CD4-positive, alpha-beta T cell treated with Interferon gamma for 1 hour (primary cell): ENCODE results near the gene CSF3.
"Not testable (repeated sequence)": the region's sequence is repeated elsewhere in the genome, so short reads cannot be mapped to it uniquely, and the experiment has no call there.

Experiments used
- DNase-seq: peaks from one replicate; pipeline ENCODE4 v3.0.0-alpha.2; 2020

The CSF3 gene

DNA sequence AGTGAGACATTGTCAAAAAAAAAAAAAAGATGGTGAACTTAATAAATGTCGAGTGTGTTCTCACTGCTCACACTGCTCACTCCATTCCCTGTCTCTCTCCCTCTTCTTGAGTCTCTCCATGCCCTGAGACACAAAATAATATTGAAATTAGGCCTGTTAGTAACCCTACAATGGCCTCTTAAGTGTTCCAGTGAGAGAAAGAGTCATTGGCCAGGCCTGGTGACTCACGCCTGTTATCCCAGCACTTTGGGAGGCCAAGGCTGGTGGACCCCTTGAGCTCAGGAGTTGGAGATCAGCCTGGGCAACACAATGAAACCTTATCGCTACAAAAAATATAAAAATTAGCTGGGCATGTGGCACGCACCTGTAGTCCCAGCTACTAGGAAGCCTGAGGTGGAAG, 16.2 kb upstream of the CSF3 start:
- no peak for DNase-seq

DNA sequence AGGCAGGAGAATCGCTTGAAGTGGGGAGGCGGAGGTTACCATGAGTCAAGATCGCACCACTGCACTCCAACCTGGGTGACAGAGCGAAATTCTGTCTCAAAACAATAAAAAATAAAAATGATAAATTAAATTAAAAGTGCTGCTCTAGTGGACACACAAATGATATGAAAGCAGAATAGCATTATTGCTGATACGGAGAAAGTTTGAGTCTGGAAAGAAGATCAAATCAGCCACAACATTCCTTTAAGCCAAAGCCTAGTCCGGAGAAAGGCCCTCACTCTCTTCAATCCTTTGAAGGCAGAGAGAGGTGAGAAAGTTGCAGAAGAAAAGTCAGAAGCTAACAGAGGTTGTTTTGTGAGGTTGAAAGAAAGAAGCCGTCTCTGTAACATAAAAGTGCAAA, 15.1 kb upstream of the CSF3 start:
- no peak for DNase-seq

DNA sequence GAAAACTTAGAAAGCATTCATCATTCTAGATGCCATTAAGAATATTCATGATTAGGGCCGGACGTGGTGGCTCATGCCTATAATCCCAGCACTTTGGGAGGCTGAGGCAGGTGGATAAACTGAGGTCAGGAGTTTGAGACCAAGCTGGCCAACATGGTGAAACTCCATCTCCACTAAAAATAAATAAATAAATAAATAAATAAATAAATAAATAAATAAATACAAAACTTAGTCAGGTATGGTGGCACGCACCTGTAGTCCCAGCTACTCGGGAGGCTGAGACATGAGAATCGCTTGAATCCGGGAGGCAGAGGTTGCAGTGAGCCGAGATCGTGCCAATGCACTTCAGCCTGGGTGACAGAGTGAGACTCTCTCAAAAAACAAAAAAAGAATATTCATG, 13.9 kb upstream of the CSF3 start:
- DNase-seq: not testable (repeated sequence)

DNA sequence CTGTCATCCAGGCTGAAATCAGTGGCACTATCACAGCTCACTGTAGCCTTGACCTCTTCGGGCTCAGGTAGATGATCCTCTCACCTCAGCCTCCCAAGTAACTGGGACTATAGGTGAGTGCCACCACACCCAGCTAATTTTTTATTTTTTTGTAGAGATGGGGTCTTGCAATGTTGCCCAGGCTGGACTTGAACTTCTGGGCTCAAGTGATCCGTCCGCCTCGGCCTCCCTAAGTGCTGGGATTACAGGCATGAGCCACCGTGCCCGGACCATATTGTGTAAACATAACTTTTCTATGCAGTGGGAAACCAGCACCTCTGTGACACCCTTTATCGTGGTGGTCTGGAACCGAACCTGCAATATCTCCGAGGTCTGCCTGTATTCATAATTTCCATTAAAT, 11.2 kb upstream of the CSF3 start:
- DNase-seq: no peak

DNA sequence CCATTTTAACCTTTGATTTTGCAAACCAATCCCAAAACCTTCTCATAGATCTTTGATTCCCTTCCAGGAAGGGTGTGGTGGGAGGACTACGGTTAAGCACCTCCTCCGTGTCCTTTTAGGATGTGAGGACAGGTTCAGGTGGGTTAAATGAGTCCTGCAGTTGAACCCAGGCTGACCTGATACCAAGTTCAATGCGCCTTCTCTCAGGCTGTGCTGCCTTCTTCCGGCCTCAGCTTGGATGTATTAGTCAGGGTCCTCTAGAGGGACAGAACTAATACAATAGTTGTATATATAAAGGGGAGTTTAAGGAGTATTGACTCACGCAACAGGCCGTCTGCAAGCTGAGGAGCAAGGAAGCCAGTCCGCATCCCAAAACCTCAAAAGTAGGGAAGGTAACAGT, 10.5 kb upstream of the CSF3 start:
- no peak for DNase-seq

DNA sequence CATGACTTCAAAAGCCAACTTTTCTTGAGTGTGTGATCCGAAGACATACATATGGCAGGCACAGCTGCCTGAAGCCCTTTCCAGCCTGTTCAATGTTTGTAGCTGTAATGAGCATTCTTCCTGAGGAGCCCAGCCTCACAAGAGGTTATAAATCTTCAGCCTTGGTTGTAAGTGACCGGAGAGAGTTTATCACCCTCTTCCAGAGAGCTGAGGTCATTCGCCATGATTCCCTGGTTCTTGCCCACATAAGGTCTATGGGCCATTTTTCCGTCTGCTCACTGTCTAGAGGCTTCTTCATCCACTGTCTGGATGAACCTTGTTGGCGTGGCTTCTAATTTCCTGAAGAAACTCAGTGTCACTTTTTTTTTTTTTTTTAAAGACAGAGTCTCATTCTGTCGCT, 9.7 kb upstream of the CSF3 start:
- no peak for DNase-seq

DNA sequence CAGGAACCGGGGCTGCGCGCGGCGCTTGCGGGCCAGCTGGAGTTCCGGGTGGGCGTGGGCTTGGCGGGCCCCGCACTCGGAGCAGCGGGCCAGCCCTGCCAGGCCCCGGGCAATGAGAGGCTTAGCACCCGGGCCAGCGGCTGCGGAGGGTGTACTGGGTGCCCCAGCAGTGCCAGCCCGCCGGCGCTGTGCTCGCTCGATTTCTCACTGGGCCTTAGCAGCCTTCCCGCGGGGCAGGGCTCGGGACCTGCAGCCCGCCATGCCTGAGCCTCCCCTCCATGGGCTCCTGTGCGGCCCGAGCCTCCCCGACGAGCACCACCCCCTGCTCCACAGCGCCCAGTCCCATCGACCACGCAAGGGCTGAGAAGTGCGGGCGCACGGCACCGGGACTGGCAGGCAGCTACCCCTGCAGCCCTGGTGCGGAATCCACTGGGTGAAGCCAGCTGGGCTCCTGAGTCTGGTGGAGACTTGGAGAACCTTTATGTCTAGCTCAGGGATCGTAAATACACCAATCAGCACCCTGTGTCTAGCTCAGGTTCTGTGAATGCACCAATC, 4.2 kb upstream of the CSF3 start:
- not testable (repeated sequence) for DNase-seq

DNA sequence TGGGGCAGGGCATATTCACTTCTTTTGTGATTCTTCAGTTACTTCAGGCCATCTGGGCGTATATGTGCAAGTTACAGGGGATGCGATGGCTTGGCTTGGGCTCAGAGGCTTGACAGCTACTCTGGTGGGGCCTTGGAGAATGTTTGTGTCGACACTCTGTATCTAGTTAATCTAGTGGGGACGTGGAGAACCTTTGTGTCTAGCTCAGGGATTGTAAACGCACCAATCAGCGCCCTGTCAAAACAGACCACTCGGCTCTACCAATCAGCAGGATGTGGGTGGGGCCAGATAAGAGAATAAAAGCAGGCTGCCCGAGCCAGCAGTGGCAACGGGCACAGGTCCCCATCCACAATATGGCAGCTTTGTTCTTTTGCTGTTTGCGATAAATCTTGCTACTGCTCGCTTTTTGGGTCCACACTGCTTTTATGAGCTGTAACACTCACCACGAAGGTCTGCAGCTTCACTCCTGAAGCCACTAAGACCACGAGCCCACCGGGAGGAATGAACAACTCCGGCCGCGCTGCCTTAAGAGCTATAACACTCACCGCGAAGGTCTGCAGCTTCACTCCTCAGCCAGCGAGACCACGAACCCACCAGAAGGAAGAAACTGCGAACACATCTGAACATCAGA, 3.1 kb upstream of the CSF3 start:
- not testable (repeated sequence) for DNase-seq

DNA sequence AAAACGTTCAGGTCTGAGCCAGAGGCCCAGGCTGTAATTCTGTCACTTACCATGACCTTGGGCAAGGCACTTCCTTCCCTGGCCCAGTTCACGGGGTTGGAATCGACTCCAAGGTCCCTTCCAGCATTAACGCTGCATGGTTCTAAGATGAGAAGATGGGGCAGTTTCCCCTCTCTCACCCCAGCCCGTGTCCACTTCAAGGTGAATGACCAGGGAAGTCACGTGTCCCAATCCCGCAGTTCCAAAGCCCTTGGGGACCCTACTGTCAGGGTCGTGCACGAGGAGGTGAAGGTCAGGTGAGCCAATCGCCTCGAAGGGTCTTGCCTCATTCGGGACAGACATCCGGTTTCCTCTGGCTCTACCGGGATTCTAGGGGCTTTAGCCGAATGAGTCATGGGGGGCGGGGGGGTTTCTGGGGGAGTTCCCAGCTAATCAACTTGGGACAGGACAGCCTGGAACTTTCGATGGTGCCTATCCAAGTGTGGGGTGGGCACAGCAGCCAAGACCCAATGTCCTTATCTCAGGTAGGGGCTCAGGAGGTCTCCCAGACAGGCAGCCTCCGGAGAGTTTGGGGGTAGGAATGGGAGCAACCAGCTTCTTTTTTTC, 762 bp upstream of the CSF3 start:
- no peak for DNase-seq

DNA sequence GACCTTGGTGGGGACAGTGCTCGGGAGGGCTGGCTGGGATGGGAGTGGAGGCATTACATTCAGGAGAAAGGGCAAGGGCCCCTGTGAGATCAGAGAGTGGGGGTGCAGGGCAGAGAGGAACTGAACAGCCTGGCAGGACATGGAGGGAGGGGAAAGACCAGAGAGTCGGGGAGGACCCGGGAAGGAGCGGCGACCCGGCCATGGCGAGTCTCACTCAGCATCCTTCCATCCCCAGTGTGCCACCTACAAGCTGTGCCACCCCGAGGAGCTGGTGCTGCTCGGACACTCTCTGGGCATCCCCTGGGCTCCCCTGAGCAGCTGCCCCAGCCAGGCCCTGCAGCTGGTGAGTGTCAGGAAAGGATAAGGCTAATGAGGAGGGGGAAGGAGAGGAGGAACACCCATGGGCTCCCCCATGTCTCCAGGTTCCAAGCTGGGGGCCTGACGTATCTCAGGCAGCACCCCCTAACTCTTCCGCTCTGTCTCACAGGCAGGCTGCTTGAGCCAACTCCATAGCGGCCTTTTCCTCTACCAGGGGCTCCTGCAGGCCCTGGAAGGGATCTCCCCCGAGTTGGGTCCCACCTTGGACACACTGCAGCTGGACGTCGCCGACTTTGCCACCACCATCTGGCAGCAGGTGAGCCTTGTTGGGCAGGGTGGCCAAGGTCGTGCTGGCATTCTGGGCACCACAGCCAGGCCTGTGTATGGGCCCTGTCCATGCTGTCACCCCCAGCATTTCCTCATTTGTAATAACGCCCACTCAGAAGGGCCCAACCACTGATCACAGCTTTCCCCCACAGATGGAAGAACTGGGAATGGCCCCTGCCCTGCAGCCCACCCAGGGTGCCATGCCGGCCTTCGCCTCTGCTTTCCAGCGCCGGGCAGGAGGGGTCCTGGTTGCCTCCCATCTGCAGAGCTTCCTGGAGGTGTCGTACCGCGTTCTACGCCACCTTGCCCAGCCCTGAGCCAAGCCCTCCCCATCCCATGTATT, 1.1 kb downstream of the CSF3 start:
- no peak for DNase-seq

DNA sequence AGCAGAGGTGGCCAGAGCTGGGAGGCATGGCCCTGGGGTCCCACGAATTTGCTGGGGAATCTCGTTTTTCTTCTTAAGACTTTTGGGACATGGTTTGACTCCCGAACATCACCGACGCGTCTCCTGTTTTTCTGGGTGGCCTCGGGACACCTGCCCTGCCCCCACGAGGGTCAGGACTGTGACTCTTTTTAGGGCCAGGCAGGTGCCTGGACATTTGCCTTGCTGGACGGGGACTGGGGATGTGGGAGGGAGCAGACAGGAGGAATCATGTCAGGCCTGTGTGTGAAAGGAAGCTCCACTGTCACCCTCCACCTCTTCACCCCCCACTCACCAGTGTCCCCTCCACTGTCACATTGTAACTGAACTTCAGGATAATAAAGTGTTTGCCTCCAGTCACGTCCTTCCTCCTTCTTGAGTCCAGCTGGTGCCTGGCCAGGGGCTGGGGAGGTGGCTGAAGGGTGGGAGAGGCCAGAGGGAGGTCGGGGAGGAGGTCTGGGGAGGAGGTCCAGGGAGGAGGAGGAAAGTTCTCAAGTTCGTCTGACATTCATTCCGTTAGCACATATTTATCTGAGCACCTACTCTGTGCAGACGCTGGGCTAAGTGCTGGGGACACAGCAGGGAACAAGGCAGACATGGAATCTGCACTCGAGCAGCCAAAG, 2.3 kb downstream of the CSF3 start:
- no peak for DNase-seq

DNA sequence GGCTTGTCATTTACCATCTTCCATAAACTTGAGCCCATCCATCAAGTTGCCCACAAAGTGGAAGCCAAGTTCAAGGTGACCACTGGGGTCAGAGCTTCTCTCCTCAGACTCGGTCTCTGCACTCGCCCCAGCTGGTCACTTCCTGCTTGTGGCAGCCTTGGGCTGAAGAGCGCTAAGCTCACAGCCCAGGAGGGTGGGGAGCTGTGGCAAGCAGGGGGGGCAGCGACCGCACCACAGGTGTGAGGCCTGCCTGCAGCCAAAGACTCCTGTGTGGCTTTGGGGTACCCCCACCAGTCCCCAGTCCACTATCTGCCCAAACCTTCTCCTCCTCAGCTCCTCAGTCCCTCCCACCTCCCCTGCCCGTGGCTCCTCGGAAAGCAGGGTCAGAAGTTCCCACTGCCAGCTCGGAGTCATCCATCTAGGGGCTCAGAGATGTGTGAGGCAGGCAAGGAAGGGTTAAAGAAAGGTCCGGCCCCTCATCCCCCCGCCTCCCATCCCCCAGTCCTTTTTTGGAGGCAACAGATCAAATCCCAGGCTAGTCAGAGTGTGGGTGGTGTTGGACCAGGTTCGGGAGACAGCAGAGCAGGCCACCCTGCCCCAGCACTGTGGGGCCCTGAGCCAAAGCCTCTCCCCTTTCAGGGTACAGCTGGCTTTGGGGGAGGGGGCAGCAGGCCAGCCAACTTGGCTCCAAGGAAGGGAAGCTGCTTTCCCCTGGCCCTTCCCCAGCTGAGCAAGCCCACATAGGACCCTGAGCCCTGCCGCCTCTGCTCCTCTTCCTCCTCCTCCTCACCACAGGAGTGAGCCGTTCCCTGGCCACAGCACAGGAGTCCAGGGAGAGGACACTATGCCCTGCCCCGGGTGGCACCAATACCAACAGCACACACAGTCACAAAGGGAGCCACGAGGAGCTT, 3.2 kb downstream of the CSF3 start:
- DNase-seq: no peak

DNA sequence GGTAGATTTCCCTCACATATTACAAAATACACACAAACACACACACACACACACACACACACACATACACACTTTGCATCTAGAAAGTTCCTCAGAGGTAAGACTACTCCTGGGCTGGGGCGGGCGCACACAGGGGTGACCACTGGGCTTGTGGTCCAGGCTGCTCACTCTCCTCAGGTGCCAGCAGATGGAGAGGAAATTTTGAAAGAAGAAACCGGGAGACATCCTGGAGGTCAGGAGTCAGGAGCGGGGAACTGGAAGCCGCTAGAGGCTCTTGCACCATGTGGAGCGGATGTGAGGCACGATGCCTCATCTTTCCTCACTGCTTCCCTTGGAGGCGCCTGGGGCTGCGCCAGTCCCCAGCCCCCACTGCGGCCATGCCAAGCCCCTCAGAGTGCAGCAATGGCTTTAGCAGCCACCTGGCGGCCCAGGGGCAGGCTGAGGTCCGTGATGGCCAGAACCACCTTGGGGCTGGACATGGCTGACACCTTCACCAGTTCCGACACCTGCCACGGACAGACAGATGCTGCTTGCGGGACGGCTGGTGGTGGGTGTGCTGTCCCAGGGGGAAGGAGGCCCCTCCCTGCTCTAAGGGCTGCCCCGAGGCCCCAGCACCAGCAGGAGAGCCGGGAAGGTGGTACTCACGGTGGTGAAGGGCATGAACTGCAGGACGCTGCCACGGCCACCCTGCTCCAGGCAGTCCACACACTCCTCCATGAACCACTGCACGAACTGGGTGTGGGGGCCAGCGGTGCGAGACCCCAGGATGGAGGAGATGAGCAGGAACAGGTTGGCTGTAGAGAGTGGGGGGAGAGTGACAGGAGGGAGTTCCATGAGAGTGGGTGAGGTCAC, 4.1 kb downstream of the CSF3 start:
- DNase-seq: no peak

DNA sequence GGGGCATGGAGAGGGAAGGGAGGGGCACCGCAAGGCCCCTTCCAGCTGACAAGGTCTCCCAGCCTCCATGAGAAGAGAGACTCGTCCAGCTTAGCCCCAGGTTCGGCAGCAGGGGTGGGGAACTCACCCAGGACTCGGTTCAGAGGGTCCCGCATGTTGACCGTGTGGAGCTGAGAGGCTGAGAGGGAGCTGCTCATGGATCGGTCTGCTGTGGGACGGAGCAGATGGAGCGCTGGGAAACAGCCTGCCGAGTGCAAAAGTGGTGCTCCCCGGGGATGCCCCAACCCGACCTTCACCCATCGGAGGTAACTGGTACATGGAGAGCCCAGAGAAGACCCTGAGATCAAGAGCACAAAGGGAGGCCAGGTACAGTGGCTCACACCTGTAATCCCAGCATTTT, 4.9 kb downstream of the CSF3 start:
- DNase-seq: no peak

DNA sequence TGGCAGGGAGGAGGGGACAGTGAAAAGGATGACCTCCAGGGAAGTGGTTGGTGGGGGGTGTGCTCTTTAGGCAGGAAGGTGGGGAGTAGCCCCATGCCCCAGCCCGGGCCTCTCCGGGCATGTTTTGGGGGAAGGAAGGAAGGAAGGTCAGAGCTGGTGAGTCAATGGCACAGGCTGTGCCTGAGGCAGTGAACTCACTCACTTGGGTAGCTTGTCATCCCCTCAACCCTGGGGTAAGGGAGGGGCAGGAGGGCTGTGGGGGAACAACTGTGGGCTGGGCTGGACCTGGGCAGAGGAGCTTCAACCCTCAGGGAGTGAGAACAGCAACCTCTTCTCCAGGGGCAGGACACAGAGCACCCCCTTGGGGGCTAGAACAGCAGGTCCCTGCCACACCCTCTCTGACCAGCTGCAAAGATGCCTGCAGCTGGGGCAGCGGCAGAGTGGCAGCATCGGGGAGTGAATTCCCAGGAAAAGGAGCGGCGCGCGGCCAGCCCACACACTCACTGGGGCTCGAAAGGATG, 6.3 kb downstream of the CSF3 start:
- no peak for DNase-seq

DNA sequence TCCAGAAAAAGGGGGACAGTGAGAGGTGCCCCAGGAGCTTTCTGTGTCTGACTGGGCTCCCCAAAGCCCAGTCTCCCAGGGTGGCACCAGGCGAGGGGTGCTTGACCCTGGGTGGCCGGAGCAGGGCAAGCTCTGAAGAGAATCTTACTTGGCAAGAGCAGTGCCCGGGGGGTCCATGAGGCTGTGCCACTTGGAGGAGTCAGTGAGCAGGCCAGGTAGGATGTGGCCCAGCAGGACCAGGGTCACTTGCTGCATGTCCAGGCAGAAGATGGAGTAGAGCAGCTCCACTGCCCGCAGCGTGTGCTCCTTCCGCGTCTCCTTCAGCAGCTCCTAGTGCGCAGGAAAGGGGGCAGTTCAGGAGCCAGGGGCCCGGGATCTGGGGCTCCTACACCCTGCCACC, 7.3 kb downstream of the CSF3 start:
- DNase-seq: no peak

DNA sequence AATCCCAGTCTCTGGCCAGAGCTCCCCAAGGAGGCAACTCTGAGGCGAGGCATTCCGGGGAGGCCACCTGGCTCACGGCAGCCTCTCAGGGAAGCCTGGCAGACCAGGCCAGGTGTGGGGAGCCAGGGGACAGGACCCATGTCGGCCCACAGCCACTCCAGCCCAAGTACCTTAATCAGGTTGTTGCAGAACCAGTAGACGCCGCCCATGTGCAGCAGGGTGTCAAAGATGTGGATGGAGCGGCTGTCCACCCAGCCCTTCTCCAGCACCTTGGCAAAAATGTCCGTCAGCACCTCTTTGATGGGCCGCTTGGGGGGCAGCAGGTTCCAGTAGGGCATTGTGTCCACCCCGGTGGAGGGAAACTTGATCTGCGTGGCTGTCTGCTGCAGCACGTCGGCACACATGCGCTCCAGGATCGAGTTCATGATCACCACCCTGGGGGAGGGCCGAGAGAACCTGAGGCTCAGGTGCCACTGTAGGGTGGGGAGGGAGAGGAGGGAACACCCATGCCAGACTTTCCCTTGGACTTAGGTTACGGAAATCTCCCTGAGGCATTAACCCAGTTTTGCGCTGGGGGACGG, 7.8 kb downstream of the CSF3 start:
- DNase-seq: no peak

DNA sequence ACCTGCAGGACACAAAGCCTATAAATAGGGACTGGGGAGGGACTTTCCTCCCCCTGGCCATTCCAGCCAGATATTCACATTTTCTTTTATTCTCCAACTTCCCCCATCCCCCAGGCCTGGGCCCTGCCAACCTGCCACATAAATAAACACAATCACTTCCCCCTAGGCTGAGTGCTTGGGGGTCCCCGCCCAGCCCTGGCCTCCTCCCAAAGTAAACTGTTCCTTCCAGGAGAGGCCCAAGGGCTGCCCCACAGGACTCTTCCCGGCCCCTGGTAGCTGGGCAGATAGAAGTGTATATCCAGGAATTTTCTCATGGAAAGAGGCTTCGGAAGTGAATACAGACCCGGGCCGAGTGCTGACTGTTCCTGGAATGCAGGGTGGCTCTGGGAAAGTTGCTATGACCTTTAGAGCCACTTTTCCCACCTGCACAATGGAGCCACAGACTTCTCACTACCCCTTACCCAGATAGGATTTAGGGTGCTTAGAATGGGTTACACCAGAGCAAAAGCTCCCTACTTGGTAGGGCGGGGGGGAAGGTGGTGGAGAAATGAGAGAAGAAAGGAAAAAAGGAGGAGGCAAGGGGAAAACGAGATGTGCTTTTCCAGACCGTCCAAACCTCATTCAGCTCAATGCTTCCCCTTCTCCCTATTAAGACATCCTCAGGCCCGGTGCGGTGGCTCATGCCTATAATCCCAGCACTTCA, 8.5 kb downstream of the CSF3 start:
- no peak for DNase-seq

DNA sequence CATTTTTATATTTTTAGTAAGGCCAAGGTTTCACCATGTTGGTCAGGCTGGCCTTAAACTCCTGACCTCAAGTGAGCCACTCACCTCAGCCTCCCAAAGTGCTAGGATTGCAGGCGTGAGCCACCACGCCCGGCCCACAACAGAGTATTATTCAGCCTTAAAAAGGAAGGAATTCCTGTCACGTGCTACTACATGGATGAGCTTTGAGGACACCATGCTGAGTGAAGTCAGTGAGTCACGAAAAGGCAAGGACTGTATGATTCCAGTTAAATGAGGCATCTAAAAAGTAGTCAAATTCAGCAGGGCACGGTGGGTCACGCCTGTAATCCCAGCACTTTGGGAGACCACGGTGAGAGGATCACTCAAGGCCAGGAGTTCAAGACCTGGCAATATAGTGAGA, 9.7 kb downstream of the CSF3 start:
- no peak for DNase-seq

DNA sequence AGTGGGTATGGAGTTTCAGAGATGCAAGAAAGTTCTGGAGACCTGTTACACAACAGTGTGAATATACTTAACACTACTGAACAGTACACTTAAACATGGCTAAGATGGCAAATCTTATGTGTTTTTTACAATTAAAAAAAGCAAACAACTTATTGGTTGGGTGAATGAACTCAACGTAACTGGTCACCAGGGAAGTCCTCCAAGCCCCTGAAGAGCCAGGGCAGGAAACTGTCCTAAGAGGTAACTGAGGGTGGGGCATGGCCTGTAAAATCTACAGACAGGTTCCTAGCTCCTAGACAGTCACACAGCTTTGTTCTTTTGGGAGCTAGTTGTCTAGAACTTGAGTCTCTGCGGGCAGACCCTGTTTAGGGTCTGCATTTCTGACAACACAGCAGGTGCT, 10.3 kb downstream of the CSF3 start:
- DNase-seq: no peak
